ENCODE results near the gene ECM1.

The ECM1 gene

DNA sequence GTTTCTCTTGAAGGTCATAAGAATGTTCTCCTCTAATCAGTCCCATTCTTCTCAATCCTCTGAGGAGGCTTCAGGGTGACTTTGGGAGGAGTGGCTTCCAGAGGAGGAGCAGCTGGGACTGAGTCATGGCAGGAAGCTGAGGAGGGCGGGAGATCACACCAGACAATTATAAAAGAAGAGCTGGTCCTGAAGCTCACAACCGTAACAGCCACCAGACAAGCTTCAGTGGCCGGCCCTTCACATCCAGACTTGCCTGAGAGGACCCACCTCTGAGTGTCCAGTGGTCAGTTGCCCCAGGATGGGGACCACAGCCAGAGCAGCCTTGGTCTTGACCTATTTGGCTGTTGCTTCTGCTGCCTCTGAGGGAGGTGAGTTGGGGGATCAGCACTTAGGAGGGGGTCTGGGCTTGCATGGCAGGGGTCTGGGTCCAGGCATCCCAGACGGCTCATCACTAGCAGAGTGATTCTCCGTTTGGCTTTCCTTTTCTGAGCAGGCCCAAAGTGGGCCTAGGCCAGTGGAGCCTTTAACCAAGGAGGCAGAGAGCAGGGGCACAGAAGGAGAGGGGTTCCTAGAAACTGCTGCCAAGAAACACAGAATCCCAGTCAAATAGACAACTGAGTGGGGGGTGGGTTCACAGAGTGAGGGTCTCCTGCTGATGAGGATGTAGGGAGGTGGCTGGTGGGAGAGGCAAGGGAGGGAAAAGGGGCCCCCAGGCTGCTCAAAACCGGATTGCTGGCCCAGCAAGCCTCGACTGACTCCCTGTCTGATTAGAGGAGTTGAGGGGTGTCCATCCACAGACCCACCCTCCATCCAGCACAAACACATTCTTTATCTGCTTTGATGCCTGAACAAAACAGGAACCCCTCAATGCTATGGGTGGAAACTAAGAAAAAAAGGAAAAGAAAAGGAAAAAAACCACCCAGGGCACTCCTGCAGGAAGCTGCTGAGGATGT lies at the start of gene ECM1:
Gene ECM1 (plus strand): TSS at position 198 of the 953 bp plus-strand sequence. CDS start 101 bp downstream, at position 299.
- peak; percentile 65 for DNase-seq (ENCODE audit: low spot score)

DNA sequence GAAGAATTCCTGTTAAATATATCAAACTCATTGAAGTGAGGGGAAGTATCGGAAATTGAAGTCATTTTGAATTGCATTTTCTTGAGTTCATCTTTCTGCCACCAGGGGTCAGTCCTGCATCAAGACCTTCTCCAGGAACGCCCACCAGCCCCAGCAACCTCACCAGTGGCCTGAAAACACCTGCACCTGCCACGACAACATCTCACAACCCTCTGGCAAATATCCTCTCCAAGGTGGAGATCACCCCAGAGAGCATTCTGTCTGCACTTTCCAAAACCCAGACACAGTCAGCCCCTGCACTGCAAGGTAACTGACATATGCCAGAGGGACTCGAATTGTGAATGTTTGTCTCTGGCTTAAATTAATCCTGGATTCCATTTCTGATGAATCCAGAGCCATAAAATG lies 43.5 kb upstream of the ECM1 start:
- peak; percentile 39 for DNase-seq (ENCODE audit: low spot score)

DNA sequence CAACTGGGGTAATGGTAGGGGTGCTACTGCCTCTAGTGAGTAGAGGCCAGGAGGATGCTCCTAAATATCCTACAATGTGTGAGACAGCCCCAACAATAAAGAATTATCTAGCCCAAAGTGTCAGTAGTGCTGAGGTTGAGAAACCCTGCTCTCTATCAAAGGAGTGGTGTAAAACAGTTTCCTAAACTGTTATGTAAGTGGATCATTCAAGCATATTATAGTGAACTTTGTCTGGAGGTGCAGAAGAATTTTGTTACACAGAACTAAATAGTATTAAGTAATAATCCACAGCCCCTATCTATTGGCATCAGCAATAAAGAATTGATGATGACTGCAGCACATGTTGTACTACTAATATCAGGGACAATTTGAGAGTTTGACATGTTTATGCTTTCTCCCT lies 40.9 kb upstream of the ECM1 start:
- DNase-seq (ENCODE audit: low spot score): no peak

DNA sequence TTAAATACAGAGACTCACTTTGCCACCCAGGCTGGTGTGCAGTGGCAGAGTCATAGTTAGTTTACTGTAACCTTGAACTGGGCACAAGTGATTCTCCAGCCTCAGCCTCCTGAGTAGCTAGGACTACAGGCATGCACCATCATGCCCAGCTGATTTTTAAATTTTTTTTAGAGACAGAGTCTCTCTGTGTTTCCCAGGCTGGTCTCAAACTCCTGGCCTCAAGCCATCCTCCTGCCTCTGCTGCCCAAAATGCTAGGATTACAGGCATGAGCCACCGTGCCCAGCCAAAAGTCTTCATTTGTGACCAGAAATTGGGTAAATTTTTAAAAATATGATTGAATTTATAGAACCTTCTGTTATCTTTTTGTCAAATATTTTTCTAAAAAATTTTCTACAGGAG lies 38.6 kb upstream of the ECM1 start:
- no peak for DNase-seq (ENCODE audit: low spot score)

DNA sequence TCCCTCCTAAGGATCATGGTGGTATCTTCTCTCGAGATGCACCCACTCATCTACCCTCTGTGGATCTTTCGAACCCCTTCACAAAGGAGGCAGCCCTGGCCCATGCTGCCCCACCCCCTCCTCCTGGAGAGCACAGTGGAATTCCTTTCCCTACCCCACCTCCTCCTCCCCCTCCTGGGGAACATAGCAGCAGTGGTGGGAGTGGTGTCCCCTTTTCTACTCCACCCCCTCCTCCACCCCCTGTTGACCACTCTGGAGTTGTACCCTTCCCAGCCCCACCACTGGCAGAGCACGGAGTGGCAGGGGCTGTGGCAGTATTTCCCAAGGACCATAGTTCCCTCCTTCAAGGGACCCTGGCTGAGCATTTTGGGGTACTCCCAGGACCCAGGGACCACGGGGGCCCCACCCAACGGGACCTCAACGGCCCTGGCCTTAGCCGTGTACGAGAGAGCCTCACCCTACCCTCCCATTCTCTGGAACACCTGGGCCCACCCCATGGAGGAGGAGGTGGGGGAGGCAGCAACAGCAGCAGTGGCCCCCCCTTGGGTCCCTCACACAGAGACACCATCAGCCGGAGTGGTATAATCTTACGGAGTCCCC lies 35.2 kb upstream of the ECM1 start:
- no peak for DNase-seq (ENCODE audit: low spot score)

DNA sequence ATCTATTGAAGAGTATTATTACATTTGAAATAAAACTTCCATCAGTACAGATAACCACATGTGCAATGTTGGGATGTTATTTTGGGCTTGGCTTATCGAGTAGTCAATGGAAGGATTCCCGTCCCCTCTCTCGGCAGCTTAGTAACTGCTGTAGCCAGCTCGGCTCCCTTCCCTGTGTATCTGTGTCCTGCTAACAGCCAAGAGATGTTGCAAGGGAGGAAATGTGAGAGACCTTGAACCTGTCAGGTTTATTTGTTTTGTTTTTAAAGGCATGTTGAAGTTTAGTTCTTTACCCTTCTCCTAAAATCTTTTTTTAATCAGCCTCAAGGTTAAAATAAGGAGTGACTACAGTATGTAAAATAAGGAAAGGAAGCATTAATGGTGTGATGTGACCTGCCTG lies 34.2 kb upstream of the ECM1 start:
- no peak for DNase-seq (ENCODE audit: low spot score)

DNA sequence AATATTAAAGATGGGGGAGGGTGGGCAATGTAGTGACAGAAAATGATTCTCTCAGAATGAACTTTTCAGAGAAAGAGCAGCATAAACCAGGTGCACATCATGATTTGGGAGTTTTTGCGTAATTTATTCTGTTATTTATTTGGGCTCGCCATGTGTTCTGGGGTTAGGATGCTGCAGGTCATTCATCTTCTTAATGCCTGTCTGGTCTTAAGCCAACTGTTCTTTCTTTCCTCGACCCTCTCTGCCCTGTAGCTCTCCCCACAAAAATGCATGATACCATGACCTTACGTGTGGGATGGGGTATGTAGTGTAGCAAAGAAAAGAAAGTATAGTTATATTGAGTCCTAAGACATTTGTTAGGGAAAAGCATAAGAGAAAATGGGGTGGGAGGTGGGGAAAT lies 33.0 kb upstream of the ECM1 start:
- no peak for DNase-seq (ENCODE audit: low spot score)

DNA sequence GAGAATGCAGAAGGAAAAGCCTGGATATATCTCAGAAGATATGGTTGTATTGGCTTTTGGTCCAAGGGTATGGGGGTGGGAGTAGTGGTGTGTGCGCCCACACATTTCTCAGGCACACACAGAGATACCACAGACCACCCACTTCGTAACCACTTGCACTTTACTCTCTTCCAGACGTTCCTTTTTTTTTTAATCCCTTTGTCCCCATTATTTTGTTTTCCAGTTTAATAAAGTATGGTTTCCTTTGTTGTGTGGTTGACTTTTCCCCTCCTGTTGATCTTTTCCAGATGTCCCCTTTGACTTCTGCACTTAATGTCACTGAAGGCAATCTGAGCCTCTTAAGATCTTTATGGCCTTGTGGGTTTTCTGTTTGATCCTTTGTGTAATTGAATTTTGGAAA lies 31.2 kb upstream of the ECM1 start:
- no peak for DNase-seq (ENCODE audit: low spot score)

DNA sequence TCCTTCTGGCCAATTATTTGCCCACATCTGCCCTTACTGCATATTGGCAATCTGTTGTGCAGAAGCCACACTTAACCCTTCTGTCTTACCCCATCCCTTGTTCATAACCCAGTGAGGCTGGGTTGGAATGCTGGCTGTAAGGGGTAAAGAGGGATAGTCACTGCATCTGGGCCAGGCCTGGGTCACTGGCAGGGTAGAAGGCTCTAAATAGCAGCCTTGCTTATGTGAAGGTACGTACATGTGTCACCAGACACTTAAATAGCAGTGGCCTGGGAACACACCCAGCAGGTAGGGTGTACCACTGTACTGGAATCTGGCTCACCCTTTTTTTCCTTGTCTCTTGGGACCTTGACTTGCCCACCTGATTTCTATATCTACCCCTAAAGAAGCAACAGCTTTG lies 30.6 kb upstream of the ECM1 start:
- DNase-seq (ENCODE audit: low spot score): no peak

DNA sequence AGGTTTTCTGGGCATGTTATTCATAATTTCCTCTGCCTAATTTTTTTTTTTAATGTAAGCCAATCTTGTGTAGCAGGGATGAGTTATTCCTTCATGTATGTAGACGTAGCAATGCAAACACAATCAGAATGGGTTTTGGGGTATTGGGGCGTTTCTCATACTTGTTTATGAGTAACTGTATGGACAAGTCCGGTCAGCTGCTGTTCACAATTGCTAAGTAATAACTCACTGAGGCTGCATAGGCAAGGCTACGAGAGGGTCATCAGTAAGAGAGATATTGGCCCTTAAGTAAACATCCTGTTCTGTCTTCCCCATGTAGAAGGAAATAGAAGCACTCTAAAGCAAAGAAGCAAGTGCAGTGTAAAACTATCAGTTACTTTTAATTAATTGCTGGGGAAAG lies 30.2 kb upstream of the ECM1 start:
- no peak for DNase-seq (ENCODE audit: low spot score)

DNA sequence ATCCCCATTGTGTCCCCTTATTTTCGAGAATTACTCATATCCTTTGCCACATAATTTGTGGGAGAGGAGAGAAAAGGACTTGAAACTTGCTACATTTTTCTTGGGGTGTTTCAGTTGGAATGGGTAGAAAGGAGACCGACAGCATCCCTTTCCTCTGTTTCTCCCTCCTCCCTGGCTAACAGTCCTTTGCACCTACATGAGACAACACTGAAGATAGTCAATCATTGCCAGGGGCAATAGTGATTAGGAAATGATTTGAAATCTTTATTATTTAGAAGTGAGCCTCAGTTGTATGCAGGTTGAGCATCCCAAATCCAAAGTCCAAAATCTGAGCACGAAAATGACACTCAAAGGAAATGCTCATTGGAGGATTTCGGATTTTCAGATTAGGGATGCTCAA lies 28.5 kb upstream of the ECM1 start:
- no peak for DNase-seq (ENCODE audit: low spot score)

DNA sequence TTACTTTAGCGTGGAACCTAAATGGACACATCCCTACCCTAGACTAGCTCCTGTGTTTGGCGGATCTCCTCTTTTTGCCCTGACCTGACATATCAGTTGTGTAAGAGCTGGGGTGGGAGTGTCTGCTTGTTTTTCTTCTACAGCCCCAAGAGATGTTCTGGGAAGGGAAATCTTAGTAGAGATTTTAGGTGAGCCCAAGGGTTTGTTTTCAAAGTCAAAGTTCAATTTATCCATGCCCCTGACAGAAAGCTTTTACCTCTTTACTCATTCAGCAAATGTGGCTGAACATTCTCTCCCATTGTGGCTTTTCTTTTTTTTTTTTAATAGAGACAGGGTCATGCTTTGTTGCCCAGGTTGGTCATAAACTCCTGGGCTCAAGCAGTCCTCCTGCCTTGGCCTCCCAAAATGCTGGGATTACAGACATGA lies 28.0 kb upstream of the ECM1 start:
- no peak for DNase-seq (ENCODE audit: low spot score)

DNA sequence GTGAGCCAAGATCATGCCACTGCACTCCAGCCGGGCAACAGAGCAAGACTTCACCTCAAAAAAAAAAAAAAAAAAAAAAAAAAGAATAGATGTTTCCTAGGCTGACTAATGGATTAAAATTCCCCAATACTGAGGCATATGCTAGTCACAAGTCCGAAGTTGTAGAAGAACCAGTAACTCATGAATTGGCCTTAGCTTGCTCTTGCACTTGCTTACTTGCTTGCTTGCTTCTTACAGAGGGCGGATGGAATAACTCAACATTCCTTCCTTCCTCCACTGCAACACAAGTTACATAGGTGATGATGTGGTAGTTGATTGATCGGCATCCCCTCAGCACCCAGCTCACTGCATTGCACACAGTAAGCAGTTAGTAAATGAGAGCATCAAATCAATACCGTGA lies 23.5 kb upstream of the ECM1 start:
- DNase-seq (ENCODE audit: low spot score): no peak

DNA sequence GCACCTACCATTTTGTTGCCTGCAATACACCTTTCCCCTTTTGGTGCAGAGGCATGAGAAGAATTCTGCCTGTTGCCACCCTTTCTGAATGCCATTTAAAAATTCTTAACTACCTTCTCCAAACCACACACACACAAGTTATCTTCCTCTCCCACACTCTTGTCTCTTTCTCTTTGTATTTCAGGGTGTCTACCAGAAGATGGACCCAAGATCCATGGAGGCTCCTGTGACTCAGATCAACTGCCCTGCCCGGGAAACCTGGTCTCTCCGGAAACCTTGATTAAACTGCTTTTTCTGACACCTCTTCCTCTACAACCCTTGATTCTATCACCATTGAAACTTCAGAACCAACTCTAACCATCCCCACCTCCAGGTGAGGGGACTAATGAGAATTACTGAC lies 23.0 kb upstream of the ECM1 start:
- peak; percentile 30 for DNase-seq (ENCODE audit: low spot score)

DNA sequence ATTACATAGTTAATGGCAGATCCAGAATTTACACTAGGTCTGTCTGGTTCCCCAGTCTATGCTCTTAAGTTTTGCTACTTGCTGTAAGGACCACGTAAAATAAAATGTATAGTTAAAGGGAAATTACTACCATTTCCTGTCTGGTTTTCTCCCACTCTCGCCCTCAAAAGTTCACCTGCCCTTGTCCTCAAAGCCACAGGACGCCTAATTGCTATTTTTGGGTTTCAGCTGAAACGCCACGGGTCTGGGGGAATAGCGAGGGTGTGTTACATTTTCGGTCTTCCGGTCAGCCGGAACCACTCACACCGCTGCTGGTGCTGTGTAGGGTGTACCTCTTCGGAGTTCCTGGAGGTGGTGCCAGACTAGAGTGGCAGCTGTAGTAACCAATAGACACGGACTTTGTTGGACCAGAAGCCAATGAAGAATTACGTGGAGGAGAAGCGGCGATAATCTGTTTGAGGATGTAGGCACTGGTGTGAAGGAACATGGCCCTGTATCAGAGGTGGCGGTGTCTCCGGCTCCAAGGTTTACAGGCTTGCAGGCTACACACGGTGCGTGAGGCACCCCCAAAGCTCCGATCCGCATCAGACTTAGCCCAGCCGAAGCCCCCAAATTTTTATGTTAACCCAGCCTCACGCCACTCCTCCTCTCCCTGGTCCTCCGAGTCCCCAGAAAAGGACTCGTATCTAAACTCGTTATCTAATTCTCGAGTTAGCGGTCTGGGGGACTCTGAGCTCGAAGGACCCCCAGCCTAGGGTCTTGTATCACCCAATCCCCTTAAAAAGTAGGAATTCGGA lies 20.7 kb upstream of the ECM1 start, which contains the start of gene TARS2:
Gene TARS2 (plus strand): TSS at position 454 of the 797 bp plus-strand sequence. CDS start 32 bp downstream, at position 486.
- DNase-seq (ENCODE audit: low spot score): peak; percentile 97

DNA sequence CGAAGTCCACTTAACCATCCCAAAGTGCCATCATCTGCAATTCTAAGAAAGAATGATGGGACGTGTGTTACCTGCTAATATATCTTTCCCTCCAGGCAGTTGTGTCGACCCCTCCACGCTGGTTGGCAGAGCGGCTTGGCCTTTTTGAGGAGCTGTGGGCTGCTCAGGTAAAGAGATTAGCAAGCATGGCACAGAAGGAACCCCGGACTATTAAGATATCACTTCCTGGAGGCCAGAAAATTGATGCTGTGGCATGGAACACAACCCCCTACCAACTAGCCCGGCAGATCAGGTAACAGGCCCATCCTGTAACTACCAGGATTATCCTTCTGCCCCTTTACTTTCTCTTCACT lies 20.2 kb upstream of the ECM1 start:
- DNase-seq (ENCODE audit: low spot score): no peak

DNA sequence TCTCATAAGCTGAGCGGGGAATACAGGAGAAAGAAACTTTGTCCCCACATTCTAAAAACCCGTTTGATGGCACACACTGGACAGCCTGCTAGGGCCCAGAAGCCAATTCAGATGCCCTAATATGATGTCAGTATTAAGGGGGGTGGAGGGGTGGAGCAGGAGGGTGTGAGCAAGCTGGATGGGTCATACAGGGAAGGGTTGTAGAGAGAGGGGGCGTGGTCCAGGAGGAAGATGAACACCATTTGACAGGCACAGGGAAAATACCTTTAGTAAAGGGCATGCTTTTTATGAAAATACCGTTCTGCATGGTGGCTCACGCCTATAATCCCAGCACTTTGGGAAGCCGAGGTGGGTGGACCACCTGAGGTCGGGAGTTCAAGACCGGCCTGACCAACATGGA lies 14.7 kb upstream of the ECM1 start:
- DNase-seq (ENCODE audit: low spot score): no peak

DNA sequence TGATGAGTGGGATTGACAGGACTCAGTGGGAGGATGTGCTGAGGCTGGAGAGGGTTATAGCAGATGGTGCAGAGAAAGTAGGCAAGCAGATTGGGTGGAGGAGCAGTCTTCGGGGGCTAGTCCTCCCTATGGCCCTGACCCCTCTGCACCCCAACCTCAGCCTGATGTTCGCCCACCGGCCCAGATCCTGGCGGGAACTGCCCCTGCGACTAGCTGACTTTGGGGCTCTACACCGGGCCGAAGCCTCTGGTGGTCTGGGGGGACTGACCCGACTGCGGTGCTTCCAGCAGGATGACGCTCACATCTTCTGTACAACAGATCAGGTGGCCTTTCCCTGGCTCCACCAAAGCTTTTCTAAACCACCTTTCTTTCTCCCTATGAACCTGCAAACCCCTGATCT lies 9.6 kb upstream of the ECM1 start:
- no peak for DNase-seq (ENCODE audit: low spot score)

DNA sequence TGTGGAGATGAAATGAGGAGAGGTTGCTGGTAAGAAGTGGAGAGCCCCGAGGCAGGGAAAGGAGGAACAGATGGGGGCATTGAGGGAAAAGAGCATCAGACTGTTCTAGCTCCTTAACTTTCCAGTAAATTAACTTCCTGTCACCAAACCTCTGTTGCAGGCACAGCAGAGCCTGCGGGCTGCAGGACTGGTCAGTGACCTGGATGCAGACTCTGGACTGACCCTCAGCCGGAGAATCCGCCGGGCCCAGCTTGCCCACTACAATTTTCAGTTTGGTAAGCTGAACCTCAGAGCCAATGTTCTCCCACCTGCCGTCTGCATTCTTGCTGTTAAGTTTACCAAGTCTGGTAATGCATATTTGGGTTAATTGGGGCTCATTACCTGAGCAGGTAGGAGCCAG lies 2.5 kb upstream of the ECM1 start:
- DNase-seq (ENCODE audit: low spot score): no peak

DNA sequence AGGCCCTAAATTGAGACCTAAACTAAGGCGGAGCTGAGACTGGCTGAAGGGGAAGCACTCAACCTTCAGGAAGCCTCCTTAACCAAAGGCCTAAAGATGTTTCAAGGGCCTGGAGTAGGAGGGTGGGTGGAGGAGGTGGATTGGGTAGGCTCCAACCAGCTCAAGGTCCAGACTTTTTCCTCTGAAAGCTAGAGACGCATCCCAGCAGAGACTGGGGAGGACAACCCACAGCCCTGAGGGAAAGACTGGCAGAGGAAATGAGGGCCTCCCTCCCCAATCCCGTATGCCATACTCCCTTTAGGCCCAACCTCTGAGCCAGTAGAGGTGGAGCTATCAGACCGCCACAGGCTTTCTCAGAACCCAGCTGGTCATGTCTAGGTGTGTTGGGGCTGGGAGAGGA lies 1.1 kb downstream of the ECM1 start:
- DNase-seq (ENCODE audit: low spot score): no peak

DNA sequence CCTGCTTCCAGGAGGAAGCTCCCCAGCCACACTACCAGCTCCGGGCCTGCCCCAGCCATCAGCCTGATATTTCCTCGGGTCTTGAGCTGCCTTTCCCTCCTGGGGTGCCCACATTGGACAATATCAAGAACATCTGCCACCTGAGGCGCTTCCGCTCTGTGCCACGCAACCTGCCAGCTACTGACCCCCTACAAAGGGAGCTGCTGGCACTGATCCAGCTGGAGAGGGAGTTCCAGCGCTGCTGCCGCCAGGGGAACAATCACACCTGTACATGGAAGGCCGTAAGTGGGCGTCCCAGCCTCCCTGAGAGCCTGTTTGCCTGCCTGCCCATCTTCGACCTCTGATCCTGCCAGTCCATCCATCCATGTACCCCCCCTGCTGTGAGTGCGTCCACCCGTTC lies 3.6 kb downstream of the ECM1 start:
- DNase-seq (ENCODE audit: low spot score): no peak

DNA sequence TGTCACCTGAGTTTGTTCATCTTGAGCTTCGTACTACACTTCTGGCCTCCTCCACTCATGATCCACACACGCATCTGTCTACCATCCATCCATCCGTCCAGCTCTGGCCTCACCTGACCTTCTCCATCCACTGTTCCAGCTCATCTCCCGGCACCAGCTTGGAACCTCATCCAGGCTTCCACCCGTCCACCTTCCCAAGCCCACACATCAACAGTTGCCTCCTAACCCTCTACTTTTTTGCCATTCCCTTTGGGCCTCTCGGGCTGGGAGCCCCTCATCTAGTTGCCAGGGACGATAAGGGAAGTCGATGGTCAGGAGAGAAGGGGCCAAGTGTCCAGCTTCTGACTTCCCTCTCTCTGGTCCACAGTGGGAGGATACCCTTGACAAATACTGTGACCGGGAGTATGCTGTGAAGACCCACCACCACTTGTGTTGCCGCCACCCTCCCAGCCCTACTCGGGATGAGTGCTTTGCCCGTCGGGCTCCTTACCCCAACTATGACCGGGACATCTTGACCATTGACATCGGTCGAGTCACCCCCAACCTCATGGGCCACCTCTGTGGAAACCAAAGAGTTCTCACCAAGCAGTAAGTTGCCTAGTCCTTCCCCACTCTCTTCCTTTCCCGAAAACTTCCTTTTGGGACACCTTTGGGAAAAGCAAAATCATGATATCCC lies 4.2 kb downstream of the ECM1 start:
- DNase-seq (ENCODE audit: low spot score): no peak
